MM.1S (cell line): Measurements from ENCODE around the gene MASP1.

Experiments
- DNase-seq: peaks from one replicate; pipeline ENCODE4 v3.0.0-alpha.2; 2015
- H2AFZ ChIP-seq: fragments of 300-600 bp; sonication (generic); 2 replicates; pipeline ENCODE4 v1.6.0; 2016; ENCODE audit warnings: antibody characterized with exemption, low read length
- H3F3A ChIP-seq: fragments of 300-600 bp; sonication (generic); 2 replicates; pipeline ENCODE4 v1.6.1; 2016; ENCODE audit warnings: mild to moderate bottlenecking, antibody characterized with exemption, low read length, moderate library complexity, mixed read lengths; ENCODE audit not compliant: insufficient read depth
- H3K27ac ChIP-seq: fragments of 300-600 bp; sonication (generic); 2 replicates; pipeline ENCODE4 v1.5.1; 2016; ENCODE audit warnings: mild to moderate bottlenecking, low read length
- H3K27me3 ChIP-seq: fragments of 300-600 bp; sonication (generic); replicated peaks from 2 replicates; pipeline ENCODE4 v1.6.0; 2016; ENCODE audit warnings: low read length; ENCODE audit not compliant: insufficient read depth
- H3K36me3 ChIP-seq: fragments of 300-600 bp; sonication (generic); replicated peaks from 2 replicates; pipeline ENCODE4 v1.6.1; 2016; ENCODE audit warnings: mild to moderate bottlenecking, low read length, mixed read lengths; ENCODE audit not compliant: insufficient read depth
- H3K4me1 ChIP-seq: fragments of 300-600 bp; sonication (generic); 2 replicates; pipeline ENCODE4 v1.6.1; 2016; ENCODE audit warnings: low read length, mixed read lengths
- H3K4me2 ChIP-seq: fragments of 300-600 bp; sonication (generic); 2 replicates; pipeline ENCODE4 v1.6.0; 2016; ENCODE audit warnings: low read depth, low read length
- H3K4me3 ChIP-seq: fragments of 300-600 bp; sonication (generic); 2 replicates; pipeline ENCODE4 v1.5.1; 2016; ENCODE audit warnings: low read length, mixed read lengths
- H3K79me2 ChIP-seq: fragments of 300-600 bp; sonication (generic); 2 replicates; pipeline ENCODE4 v1.6.1; 2016; ENCODE audit warnings: mixed run types, low read length, mixed read lengths
- H3K9ac ChIP-seq: fragments of 300-600 bp; sonication (generic); 2 replicates; pipeline ENCODE4 v1.6.1; 2016; ENCODE audit warnings: low read length, mixed read lengths
- H3K9me2 ChIP-seq: fragments of 300-600 bp; sonication (generic); replicated peaks from 2 replicates; pipeline ENCODE4 v1.6.1; 2016; ENCODE audit warnings: mild to moderate bottlenecking, low read length, mixed read lengths; ENCODE audit not compliant: insufficient read depth
- H3K9me3 ChIP-seq: fragments of 300-600 bp; sonication (generic); replicated peaks from 2 replicates; pipeline ENCODE4 v1.6.1; 2016; ENCODE audit warnings: mild to moderate bottlenecking, low read length, mixed read lengths; ENCODE audit not compliant: insufficient read depth
- H4K20me1 ChIP-seq: fragments of 300-600 bp; sonication (generic); 2 replicates; pipeline ENCODE4 v1.6.1; 2016; ENCODE audit warnings: mild to moderate bottlenecking, low read length, moderate library complexity, mixed read lengths; ENCODE audit not compliant: insufficient read depth
- CTCF ChIP-seq: fragments of 300-600 bp; sonication (generic); IDR thresholded peaks from 2 replicates; pipeline ENCODE4 v1.5.1; 2016; ENCODE audit warnings: antibody characterized with exemption, low read length, mixed read lengths
- EZH2 ChIP-seq: fragments of 300-600 bp; sonication (generic); optimal IDR thresholded peaks from 2 replicates; pipeline ENCODE3; 2017; ENCODE audit warnings: low read depth, mild to moderate bottlenecking, antibody characterized with exemption, low read length, mixed read lengths
- EZH2phosphoT487 ChIP-seq: fragments of 300-600 bp; sonication (generic); IDR thresholded peaks from 2 replicates; pipeline ENCODE4 v1.6.1; 2018; ENCODE audit warnings: antibody characterized with exemption, low read length

MASP1 gene

GRCh38 chr3:187274315-187274976 is 17.1 kb downstream of the MASP1 start:
- Histone ChIP-seq H3K4me1 (no peaks in the 10 kb centered on the region), H3K4me3 (no peak overlapping the region), H3K9me3 (no peaks in the 10 kb centered on the region), H2AFZ (no peak overlapping the region), H3K4me2 (no peak overlapping the region), H4K20me1 (no peaks in the 10 kb centered on the region), H3K9ac (no peak overlapping the region), H3K27me3 (no peaks in the 10 kb centered on the region), H3K27ac (no peak overlapping the region), H3K79me2 (no peaks in the 10 kb centered on the region), H3F3A (no peaks in the 10 kb centered on the region), H3K9me2 (no peaks in the 10 kb centered on the region), H3K36me3 (no peaks in the 10 kb centered on the region)
- no peak for DNase-seq
- TF ChIP-seq EZH2phosphoT487 (no peak), EZH2 (no peak), CTCF (no peak)

- H3K4me3 ChIP-seq: no peak overlapping the region
- H3K36me3 ChIP-seq: no peaks in the 10 kb centered on the region
- H3K9me2 ChIP-seq: no peaks in the 10 kb centered on the region
- H3K27me3 ChIP-seq: no peaks in the 10 kb centered on the region
- H3F3A ChIP-seq: no peaks in the 10 kb centered on the region
- no peaks in the 10 kb centered on the region for H3K4me1 ChIP-seq
- no peak overlapping the region for H3K27ac ChIP-seq
- no peaks in the 10 kb centered on the region for H4K20me1 ChIP-seq
- H3K9ac ChIP-seq: no peak overlapping the region
- DNase-seq: no peak
- H2AFZ ChIP-seq: no peak overlapping the region
- no peaks in the 10 kb centered on the region for H3K9me3 ChIP-seq
- H3K4me2 ChIP-seq: no peak overlapping the region
- H3K79me2 ChIP-seq: no peaks in the 10 kb centered on the region
- TF ChIP-seq EZH2phosphoT487 (no peak), CTCF (no peak), EZH2 (no peak)
Observed at GRCh38 chr3:187271582-187271981, 20.0 kb downstream of the MASP1 start.

- no peak for TF ChIP-seq EZH2phosphoT487
- TF ChIP-seq CTCF: no peak
- TF ChIP-seq EZH2: no peak
- Histone ChIP-seq H3K36me3 (no peaks in the 10 kb centered on the region), H3K27me3 (no peaks in the 10 kb centered on the region), H3K4me1 (no peaks in the 10 kb centered on the region), H4K20me1 (no peaks in the 10 kb centered on the region), H3K9me3 (no peaks in the 10 kb centered on the region), H3K9me2 (no peaks in the 10 kb centered on the region), H3K4me3 (no peak overlapping the region), H2AFZ (no peak overlapping the region), H3F3A (no peaks in the 10 kb centered on the region), H3K27ac (no peak overlapping the region), H3K4me2 (no peak overlapping the region), H3K9ac (no peak overlapping the region), H3K79me2 (no peaks in the 10 kb centered on the region)
- no peak for DNase-seq
Observed at GRCh38 chr3:187269486-187269885, 22.1 kb downstream of the MASP1 start.
